Heart left ventricle (tissue), 16 donors: Measurements from ENCODE around the gene DOCK2. TPM values are rescaled to one million over a fixed set of nuclear protein-coding genes. Genes with fewer than 3 reads are reported as not detected.

Experiments
- ATAC-seq, 4 donors: fragments of 200-7000 bp; cut with Tn5 transposase; one replicate each; pipeline ENCODE4 v1.9.1; 2020 to 2022; ENCODE audit warnings: moderate library complexity in 4 of 4, mild to moderate bottlenecking in 3 of 4, moderate number of reproducible peaks in 1 of 4
- DNase-seq, 5 donors: peaks; one replicate each; pipeline ENCODE4 v3.0.0-alpha.2; 2020
- H3K27ac ChIP-seq, 12 donors: fragments of 200-600 bp; sonication (generic) in 4 of 12; one replicate each; pipeline versions ENCODE4 v1.5.0 to v1.8.0; 2016 to 2022; ENCODE audit warnings: mild to moderate bottlenecking in 2 of 12
- H3K27me3 ChIP-seq, 9 donors: fragments of 200-600 bp; sonication (generic) in 2 of 9; one replicate each; pipeline versions ENCODE4 v1.5.1 to v1.8.0; 2016 to 2022; ENCODE audit warnings: mild to moderate bottlenecking in 3 of 9
- H3K36me3 ChIP-seq, 9 donors: fragments of 200-600 bp; sonication (generic) in 2 of 9; one replicate each; pipeline versions ENCODE4 v1.5.0 to v1.8.0; 2018 to 2022; ENCODE audit warnings: mild to moderate bottlenecking in 2 of 9
- H3K4me1 ChIP-seq, 12 donors: fragments of 200-600 bp; sonication (generic) in 4 of 12; one replicate each; pipeline versions ENCODE4 v1.5.0 to v1.8.0; 2016 to 2022; ENCODE audit warnings: mild to moderate bottlenecking in 3 of 12
- H3K4me3 ChIP-seq, 12 donors: fragments of 200-600 bp; sonication (generic) in 4 of 12; one replicate each; pipeline versions ENCODE4 v1.5.0 to v1.8.0; 2017 to 2022; ENCODE audit warnings: mild to moderate bottlenecking in 9 of 12, moderate library complexity in 4 of 12
- H3K9me3 ChIP-seq, 12 donors: fragments of 200-600 bp; sonication (generic) in 4 of 12; one replicate each; pipeline versions ENCODE4 v1.5.0 to v1.8.0; 2016 to 2022; ENCODE audit warnings: mild to moderate bottlenecking in 1 of 12
- CTCF ChIP-seq, 12 donors: fragments of 200-600 bp; sonication (generic) in 4 of 12; IDR thresholded peaks; one replicate each; pipeline versions ENCODE4 v1.5.0 to v1.8.0; 2018 to 2022; ENCODE audit warnings: antibody characterized with exemption in 12 of 12, mild to moderate bottlenecking in 5 of 12
- POLR2A ChIP-seq, 2 donors: fragments of 450-650 bp; IDR thresholded peaks; one replicate each; pipeline ENCODE4 v1.6.1; 2017; ENCODE audit warnings: antibody characterized with exemption in 2 of 2, mild to moderate bottlenecking in 2 of 2, moderate library complexity in 2 of 2
- WGBS, 4 donors: extraction: QIAGEN DNeasy Blood & Tissue Kit in 2 of 4; methylation state at CpG; one replicate each; pipeline versions ENCODE4 v1.1.5 to v1.1.7; 2013 to 2018; 5-methylcytosine and 5-hydroxymethylcytosine counted together
- intact Hi-C, 10 donors: fragments of 100-400 bp; cut with DNase I; formaldehyde crosslinking; loops; one replicate each; pipeline versions ENCODE4 v1.11.1 to v1.14.2; 2022
- polyA plus RNA-seq, 2 donors: library from polyadenylated mRNA; stranded (reverse); fragments of 200-250 nt; gene quantifications; one replicate each; pipeline ENCODE4 v1.2.3, GENCODE V29; 2013
- total RNA-seq, 9 donors: library from RNA; depleted of rRNA in 2 of 9; stranded (reverse); fragments of >200 nt in 2 of 9; fragmentation: NEBNext Ultra II Directional in 3 of 9; extraction: Animal tissue kit (Norgen Biotek cat#: 25700) in 3 of 9; gene quantifications; one replicate each; pipeline versions ENCODE4 v1.1.0 to v1.2.4, GENCODE V29; 2016 to 2023
- donor health status: ischemic (EF 13 %, LVEDD 7.1; RV severe dilation, severe dysfunction).
- donor health status: healthy with polysubstance abuse.
- donor health status: DM: no; HTN: yes; CAD: no.
- donor health status: DM: no; HTN: no; CAD: no.
- donor health status: ischemic (EF 25% LVEDD 6.9; RV normal size, moderate dysfunction).
- donor health status: ischemic (EF 25% LVEDD 5.7; RV mildly dilated, moderate dysfunction).
- donor health status: healthy.
- donor health status: DM: yes; HTN: yes; CAD: no.
- donor health status: ischemic (EF 35%, LVEDD 5.7; RV mildly dilated, moderate dysfunction).
- donor health status: nonischemic (EF 11% LVEDD 7.7; RV severe dilation, severe dysfunction).
- donor health status: DM: yes; HTN: yes; CAD: no.
- donor health status: PGD.
- donor health status: ischemic (EF 29% LVEDD 5.4; RV normal size, mild dysfunction).
- donor health status: nonischemic (EF 23%, LVEDD 6.1; RV moderate dilation, normal function).

DOCK2 gene
- total and polyA plus RNA-seq, 11 donors = 0.80 to 59.5 (median 4.6) TPM

- intact Hi-C loops = no loop called here
- WGBS, 4 donors = 59 to 71% (median 68%) methylated on average over 1 of the region's 1 CpG
Observed at GRCh38 chr5:169989365-169989764, 352.3 kb downstream of the DOCK2 start.

GRCh38 chr5:169991115-169991869, 354.2 kb downstream of the DOCK2 start:
- Histone ChIP-seq H3K4me1 (peaks cover 0 to 2% (median 0%) of the 10 kb centered on the region in 12 donors), H3K36me3 (peaks cover 0 to 54% (median 0%) of the 10 kb centered on the region in 9 donors), H3K4me3 (no peak overlapping the region), H3K27me3 (peaks cover 0 to 24% (median 0%) of the 10 kb centered on the region in 9 donors), H3K9me3 (no peaks in the 10 kb centered on the region), H3K27ac (no peak overlapping the region)
- 82 to 88% (median 86%) methylated on average over 7 to 8 of the region's 8 CpGs for WGBS, 4 donors
- ATAC-seq (peak in 1 of 4 donors; percentile 45), DNase-seq (no peak)
- intact Hi-C loops = no loop called here
- no peak for TF ChIP-seq CTCF (IDR thresholded peaks at IDR 0.05)
- no peak for TF ChIP-seq POLR2A (IDR thresholded peaks at IDR 0.05)

More at GRCh38 chr5:169989365-169989764, 352.3 kb downstream of the DOCK2 start:
- TF ChIP-seq POLR2A (IDR thresholded peaks at IDR 0.05) (no peak), CTCF (IDR thresholded peaks at IDR 0.05) (no peak)
- Histone ChIP-seq H3K4me1 (peaks cover 0 to 2% (median 0%) of the 10 kb centered on the region in 12 donors), H3K9me3 (no peaks in the 10 kb centered on the region), H3K36me3 (peaks cover 0 to 62% (median 0%) of the 10 kb centered on the region in 9 donors), H3K27ac (no peak overlapping the region), H3K27me3 (peaks cover 0 to 30% (median 0%) of the 10 kb centered on the region in 9 donors), H3K4me3 (no peak overlapping the region)
- no peak for DNase-seq
- ATAC-seq = no peak

GRCh38 chr5:169992789-169993484, 355.9 kb downstream of the DOCK2 start:
- 82 to 92% (median 84%) methylated on average over 2 of the region's 2 CpGs for WGBS, 4 donors
- ATAC-seq (no peak), DNase-seq (no peak)
- H3K4me1 ChIP-seq = no peaks in the 10 kb centered on the region
- H3K9me3 ChIP-seq = no peaks in the 10 kb centered on the region
- TF ChIP-seq POLR2A (IDR thresholded peaks at IDR 0.05) = no peak
- no peak for TF ChIP-seq CTCF (IDR thresholded peaks at IDR 0.05)
- H3K27ac ChIP-seq = no peak overlapping the region
- H3K36me3 ChIP-seq = peaks cover 0 to 47% (median 0%) of the 10 kb centered on the region in 9 donors
- intact Hi-C loops = no loop called here
- no peak overlapping the region for H3K4me3 ChIP-seq
- peaks cover 0 to 24% (median 0%) of the 10 kb centered on the region in 9 donors for H3K27me3 ChIP-seq

GRCh38 chr5:169993485-169993790, 356.4 kb downstream of the DOCK2 start:
- 50 to 60% (median 55%) methylated on average over 2 of the region's 2 CpGs for WGBS, 4 donors
- Histone ChIP-seq H3K9me3 (no peaks in the 10 kb centered on the region), H3K36me3 (peaks cover 0 to 51% (median 0%) of the 10 kb centered on the region in 9 donors), H3K4me1 (no peaks in the 10 kb centered on the region), H3K27ac (no peak overlapping the region), H3K27me3 (peaks cover 0 to 19% (median 0%) of the 10 kb centered on the region in 9 donors), H3K4me3 (no peak overlapping the region)
- TF ChIP-seq CTCF (IDR thresholded peaks at IDR 0.05) = no peak
- DNase-seq (no peak), ATAC-seq (no peak)
- intact Hi-C loops = no loop called here
